Choroid plexus epithelial cell (primary cell): ENCODE data around the gene ATG12.

Experiments used
- DNase-seq: peaks from one replicate; pipeline ENCODE4 v3.0.0-alpha.2; 2010; ENCODE audit warnings: low read depth
- H3K4me3 ChIP-seq: 2 replicates; pipeline ENCODE4 v1.5.1; 2011; ENCODE audit warnings: low read depth, mild to moderate bottlenecking, control low read depth, low read length, moderate library complexity
- CTCF ChIP-seq: conservative IDR thresholded peaks from 2 replicates; pipeline ENCODE4 v1.5.1; 2011; ENCODE audit warnings: low read depth, mild to moderate bottlenecking, control low read depth, inconsistent platforms, low read length, moderate library complexity

ATG12 gene

GRCh38 chr5:115795700-115796099 lies 45.7 kb downstream of the ATG12 start:
- TF ChIP-seq CTCF = no peak
- no peak for DNase-seq
- H3K4me3 ChIP-seq = no peak overlapping the region

GRCh38 chr5:115788440-115788839 lies 52.9 kb downstream of the ATG12 start:
- no peak overlapping the region for H3K4me3 ChIP-seq
- DNase-seq = no peak
- no peak for TF ChIP-seq CTCF

- no peak for TF ChIP-seq CTCF
- DNase-seq = no peak
- H3K4me3 ChIP-seq = no peak overlapping the region
Measured at GRCh38 chr5:115787426-115787825, 53.9 kb downstream of the ATG12 start.

GRCh38 chr5:115785381-115786065 lies 55.8 kb downstream of the ATG12 start:
- peak; percentile 6 for DNase-seq
- TF ChIP-seq CTCF = no peak

GRCh38 chr5:115778417-115778816 lies 62.9 kb downstream of the ATG12 start:
- no peak overlapping the region for H3K4me3 ChIP-seq
- no peak for TF ChIP-seq CTCF
- peak; percentile 6 for DNase-seq

More at GRCh38 chr5:115785381-115786065, 55.8 kb downstream of the ATG12 start:
- H3K4me3 ChIP-seq = no peak overlapping the region
